ENCODE data around the gene ITSN2. TPM values are rescaled to one million over a fixed set of nuclear protein-coding genes. Genes with fewer than 3 reads are reported as not detected.

Gene ITSN2
- total RNA-seq, 1 experiment from 2014 or later = 19.8 TPM

DNA sequence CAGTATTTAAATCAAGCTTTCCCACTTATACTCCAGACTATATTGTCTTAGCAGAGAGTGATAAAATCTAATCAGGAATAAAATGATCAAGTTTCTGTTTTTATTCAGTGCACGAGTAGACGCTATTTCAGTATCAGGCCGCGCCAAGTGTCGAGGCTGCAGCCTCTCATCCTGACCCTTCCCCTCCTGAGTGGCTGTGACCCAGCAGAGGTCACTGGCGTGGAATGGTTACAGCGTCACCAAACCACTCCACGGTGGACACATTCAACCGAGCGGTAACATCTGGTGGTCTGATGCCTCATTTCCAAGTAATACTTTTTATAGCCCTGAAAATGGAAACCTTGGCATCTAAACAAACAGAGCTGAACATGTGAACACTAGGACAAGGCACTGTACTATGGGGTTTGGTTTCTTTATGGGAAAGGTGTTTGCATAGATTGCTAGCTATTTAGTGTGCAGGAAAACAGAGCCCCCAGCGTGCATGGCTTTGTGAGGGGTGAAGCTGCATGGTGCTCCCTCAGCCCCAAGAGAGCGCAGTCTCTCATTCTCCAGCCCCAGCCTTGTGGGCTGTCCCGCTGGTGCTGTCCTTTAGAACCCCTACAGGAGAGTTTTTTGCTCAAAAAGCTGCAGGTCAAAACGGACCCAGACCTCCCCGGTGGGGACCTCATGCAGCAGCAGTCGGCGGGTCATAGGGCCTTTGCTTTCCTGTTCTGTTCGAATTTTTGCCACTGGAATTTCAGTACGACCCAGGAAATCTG is 157.1 kb downstream of the ITSN2 start:
- DNase-seq (ENCODE audit: low spot score) (no peak), ATAC-seq (peak; percentile 79)
- no peak overlapping the region for H3K4me3 Mint-ChIP-seq
- no peak overlapping the region; the same call in 1 of the 2 replicates for H3K27ac Mint-ChIP-seq
- TF ChIP-seq, protein P1, sequence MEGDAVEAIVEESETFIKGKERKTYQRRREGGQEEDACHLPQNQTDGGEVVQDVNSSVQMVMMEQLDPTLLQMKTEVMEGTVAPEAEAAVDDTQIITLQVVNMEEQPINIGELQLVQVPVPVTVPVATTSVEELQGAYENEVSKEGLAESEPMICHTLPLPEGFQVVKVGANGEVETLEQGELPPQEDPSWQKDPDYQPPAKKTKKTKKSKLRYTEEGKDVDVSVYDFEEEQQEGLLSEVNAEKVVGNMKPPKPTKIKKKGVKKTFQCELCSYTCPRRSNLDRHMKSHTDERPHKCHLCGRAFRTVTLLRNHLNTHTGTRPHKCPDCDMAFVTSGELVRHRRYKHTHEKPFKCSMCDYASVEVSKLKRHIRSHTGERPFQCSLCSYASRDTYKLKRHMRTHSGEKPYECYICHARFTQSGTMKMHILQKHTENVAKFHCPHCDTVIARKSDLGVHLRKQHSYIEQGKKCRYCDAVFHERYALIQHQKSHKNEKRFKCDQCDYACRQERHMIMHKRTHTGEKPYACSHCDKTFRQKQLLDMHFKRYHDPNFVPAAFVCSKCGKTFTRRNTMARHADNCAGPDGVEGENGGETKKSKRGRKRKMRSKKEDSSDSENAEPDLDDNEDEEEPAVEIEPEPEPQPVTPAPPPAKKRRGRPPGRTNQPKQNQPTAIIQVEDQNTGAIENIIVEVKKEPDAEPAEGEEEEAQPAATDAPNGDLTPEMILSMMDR (IDR thresholded peaks at IDR 0.05) = no peak
- TF ChIP-seq, protein P2, sequence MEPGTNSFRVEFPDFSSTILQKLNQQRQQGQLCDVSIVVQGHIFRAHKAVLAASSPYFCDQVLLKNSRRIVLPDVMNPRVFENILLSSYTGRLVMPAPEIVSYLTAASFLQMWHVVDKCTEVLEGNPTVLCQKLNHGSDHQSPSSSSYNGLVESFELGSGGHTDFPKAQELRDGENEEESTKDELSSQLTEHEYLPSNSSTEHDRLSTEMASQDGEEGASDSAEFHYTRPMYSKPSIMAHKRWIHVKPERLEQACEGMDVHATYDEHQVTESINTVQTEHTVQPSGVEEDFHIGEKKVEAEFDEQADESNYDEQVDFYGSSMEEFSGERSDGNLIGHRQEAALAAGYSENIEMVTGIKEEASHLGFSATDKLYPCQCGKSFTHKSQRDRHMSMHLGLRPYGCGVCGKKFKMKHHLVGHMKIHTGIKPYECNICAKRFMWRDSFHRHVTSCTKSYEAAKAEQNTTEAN (CRISPR knock-in tag; IDR thresholded peaks at IDR 0.05) = no peak
- no peak for TF ChIP-seq KAT7 (CRISPR knock-in tag; IDR thresholded peaks at IDR 0.05; ENCODE audit: borderline replicate concordance)
- TF ChIP-seq CREM (CRISPR knock-in tag; IDR thresholded peaks at IDR 0.05) = no peak
- TF ChIP-seq, protein P3, sequence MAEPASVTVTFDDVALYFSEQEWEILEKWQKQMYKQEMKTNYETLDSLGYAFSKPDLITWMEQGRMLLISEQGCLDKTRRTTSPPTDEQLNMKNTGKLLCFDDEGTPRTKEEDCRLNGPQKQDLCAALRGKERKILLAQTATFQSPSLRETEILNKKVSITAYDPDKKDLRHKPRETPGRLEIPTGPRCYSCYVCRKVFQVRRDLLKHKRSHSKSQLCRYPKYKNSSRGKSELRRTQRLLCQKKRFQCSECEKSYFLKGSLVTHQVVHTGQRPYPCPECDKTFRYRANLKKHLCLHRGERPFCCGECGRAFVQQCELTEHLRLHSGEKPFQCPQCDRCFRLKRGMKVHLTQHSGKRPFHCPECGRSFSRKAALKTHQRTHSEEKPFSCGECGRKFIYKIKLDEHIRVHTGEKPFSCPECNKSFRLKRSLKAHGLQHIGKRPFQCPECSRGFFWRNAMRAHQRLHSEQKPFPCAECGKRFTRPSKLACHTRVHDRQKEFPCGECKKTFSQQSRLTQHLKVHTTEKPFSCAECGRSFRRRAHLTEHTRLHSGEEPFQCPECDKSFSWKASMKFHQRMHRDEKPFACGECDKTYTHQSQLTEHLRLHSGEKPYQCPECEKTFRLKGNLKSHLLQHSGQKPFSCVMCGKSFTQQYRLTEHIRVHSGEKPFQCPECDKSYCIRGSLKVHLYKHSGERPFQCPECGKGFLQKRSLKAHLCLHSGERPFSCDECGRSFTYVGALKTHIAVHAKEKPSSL (CRISPR knock-in tag; conservative IDR thresholded peaks at IDR 0.05) = no peak
- no peak for TF ChIP-seq MYBL2 (CRISPR knock-in tag; IDR thresholded peaks at IDR 0.05)
- TF ChIP-seq TEAD1 (CRISPR knock-in tag; IDR thresholded peaks at IDR 0.05) = no peak
- TF ChIP-seq ZNF317 (CRISPR knock-in tag; IDR thresholded peaks at IDR 0.05; ENCODE audit: borderline replicate concordance, low read depth) = no peak
- TF ChIP-seq ZNF138 (CRISPR knock-in tag; conservative IDR thresholded peaks at IDR 0.05) = no peak
- no peak for TF ChIP-seq SOX15 (CRISPR knock-in tag; IDR thresholded peaks at IDR 0.05)
- no peak for TF ChIP-seq FOXJ3 (CRISPR knock-in tag; IDR thresholded peaks at IDR 0.05; ENCODE audit: borderline replicate concordance)
- no peak for TF ChIP-seq ATF1 (CRISPR knock-in tag; IDR thresholded peaks at IDR 0.05)
- TF ChIP-seq ZBTB21 (CRISPR knock-in tag; IDR thresholded peaks at IDR 0.05; ENCODE audit: borderline replicate concordance) = no peak
- no peak for TF ChIP-seq ZNF263 (CRISPR knock-in tag; IDR thresholded peaks at IDR 0.05; ENCODE audit: low read depth)
- no peak for TF ChIP-seq ETV6 (CRISPR knock-in tag; IDR thresholded peaks at IDR 0.05)
- no peak for TF ChIP-seq SMAD3 (CRISPR knock-in tag; IDR thresholded peaks at IDR 0.05; ENCODE audit: borderline replicate concordance)
- ChIA-PET CTCF (interaction anchor here (1.0 kb wide), 1 partner anchor 379 kb away, joined by 3 read pairs; no protein-coding TSS in a partner anchor), POLR2A (interaction anchor here (0.6 kb wide), 1 partner anchor 152 kb away, joined by 3 read pairs; no protein-coding TSS in a partner anchor)
- H3K36me3 Mint-ChIP-seq = peaks cover 4% of the 10 kb centered on the region; the same call in 1 of the 2 replicates
- 0 out of 2 replicates have a peak, but pooled peaks cover 3% of the 10 kb centered on the region for H3K4me1 Mint-ChIP-seq
- no peaks in the 10 kb centered on the region for H3K9me3 Mint-ChIP-seq
- H3K27me3 Mint-ChIP-seq (ENCODE audit: low read depth) = no peaks in the 10 kb centered on the region

DNA sequence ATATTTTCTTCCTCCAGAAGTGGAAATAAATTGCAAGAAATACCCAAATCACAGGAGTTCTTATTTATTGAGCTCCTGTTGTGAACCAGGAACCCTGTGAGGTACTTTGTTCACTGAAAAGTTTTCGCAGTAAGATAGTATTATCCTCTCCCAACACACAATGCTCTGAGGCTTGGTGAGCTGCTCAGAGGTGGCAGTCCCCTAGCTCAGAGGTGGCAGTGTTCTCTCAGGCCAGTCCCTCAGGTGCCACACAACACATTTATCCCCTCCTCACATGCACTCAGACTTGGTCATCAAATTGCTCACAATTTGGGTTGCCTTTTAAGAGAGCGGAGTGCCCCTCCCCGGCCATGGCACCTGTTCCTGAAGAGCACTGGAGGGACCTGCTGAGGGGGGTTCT is 159.5 kb downstream of the ITSN2 start:
- Mint-ChIP-seq H3K36me3 (peaks cover 4% of the 10 kb centered on the region; the same call in 1 of the 2 replicates), H3K27ac (no peak overlapping the region), H3K27me3 (ENCODE audit: low read depth) (peaks cover 4% of the 10 kb centered on the region; the same call in 1 of the 2 replicates), H3K4me1 (no peaks in the 10 kb centered on the region), H3K9me3 (no peaks in the 10 kb centered on the region), H3K4me3 (no peak overlapping the region)
- ChIA-PET POLR2A (no interaction called here), CTCF (no interaction called here)
- DNase-seq (ENCODE audit: low spot score) = no peak
- ATAC-seq = no peak
- no peak for TF ChIP-seq ESRRA (CRISPR knock-in tag; IDR thresholded peaks at IDR 0.05; ENCODE audit: borderline replicate concordance)
- TF ChIP-seq STAT6 (CRISPR knock-in tag; conservative IDR thresholded peaks at IDR 0.05; ENCODE audit: low read depth) = no peak
- no peak for TF ChIP-seq ZNF317 (CRISPR knock-in tag; IDR thresholded peaks at IDR 0.05; ENCODE audit: borderline replicate concordance, low read depth)
- TF ChIP-seq NFATC4 (CRISPR knock-in tag; IDR thresholded peaks at IDR 0.05) = no peak
- TF ChIP-seq, protein P4, sequence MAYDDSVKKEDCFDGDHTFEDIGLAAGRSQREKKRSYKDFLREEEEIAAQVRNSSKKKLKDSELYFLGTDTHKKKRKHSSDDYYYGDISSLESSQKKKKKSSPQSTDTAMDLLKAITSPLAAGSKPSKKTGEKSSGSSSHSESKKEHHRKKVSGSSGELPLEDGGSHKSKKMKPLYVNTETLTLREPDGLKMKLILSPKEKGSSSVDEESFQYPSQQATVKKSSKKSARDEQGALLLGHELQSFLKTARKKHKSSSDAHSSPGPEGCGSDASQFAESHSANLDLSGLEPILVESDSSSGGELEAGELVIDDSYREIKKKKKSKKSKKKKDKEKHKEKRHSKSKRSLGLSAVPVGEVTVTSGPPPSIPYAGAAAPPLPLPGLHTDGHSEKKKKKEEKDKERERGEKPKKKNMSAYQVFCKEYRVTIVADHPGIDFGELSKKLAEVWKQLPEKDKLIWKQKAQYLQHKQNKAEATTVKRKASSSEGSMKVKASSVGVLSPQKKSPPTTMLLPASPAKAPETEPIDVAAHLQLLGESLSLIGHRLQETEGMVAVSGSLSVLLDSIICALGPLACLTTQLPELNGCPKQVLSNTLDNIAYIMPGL (CRISPR knock-in tag; IDR thresholded peaks at IDR 0.05) = no peak
- TF ChIP-seq FOXJ3 (CRISPR knock-in tag; IDR thresholded peaks at IDR 0.05; ENCODE audit: borderline replicate concordance) = no peak
- TF ChIP-seq ETV6 (CRISPR knock-in tag; IDR thresholded peaks at IDR 0.05) = no peak
- TF ChIP-seq JAZF1 (CRISPR knock-in tag; IDR thresholded peaks at IDR 0.05) = no peak
- no peak for TF ChIP-seq CREB1 (CRISPR knock-in tag; IDR thresholded peaks at IDR 0.05)
- TF ChIP-seq, protein P5, sequence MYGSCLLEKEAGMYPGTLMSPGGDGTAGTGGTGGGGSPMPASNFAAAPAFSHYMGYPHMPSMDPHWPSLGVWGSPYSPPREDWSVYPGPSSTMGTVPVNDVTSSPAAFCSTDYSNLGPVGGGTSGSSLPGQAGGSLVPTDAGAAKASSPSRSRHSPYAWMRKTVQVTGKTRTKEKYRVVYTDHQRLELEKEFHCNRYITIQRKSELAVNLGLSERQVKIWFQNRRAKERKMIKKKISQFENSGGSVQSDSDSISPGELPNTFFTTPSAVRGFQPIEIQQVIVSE (CRISPR knock-in tag; IDR thresholded peaks at IDR 0.05; ENCODE audit: borderline replicate concordance) = no peak

All from WTC11 (cell line).